Measurements from ENCODE around the gene ELOVL2.
"Not testable (repeated sequence)": the region's sequence is repeated elsewhere in the genome, so short reads cannot be mapped to it uniquely, and the experiment has no call there.

Gene ELOVL2

GRCh38 chr6:11017090-11017489, 27.0 kb downstream of the ELOVL2 start:
- no peak for DNase-seq

GRCh38 chr6:11016452-11016851, 27.7 kb downstream of the ELOVL2 start:
- DNase-seq: no peak

DNA sequence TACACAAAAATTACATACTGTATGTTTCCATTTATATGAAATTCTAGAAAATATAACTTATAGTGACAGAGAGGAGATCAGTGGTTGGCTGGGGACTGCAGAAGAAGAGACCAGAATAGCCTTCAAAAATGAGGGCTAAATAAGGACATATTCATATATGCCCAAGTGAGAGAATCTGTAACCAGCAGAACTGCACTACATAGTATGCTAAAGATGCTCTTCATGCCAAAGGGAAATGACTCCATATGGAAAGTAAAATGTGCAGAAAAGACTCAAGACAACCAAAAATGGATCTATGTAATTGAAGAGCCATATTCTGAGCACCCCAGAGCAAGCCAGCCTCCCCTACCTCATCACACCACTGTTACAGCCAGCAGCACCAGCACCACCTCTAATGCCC, 29.0 kb downstream of the ELOVL2 start:
- no peak for DNase-seq

DNA sequence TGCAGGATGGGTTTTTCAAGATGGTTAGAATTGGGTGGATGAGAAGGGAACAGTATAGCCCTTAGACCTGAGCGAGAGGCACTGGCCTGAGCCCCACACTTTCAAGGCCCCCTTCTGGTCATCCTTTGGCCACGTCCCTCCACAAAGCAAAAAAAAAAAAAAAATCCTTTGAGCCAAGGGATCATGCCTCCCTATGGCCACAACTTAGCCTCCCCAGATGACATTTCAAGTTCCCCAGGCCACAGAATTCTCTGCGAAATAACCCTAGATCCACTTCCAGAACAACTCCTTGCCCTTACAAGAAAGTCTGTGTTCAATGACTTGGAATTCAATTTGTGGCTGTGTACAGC, 30.4 kb downstream of the ELOVL2 start:
- DNase-seq: no peak

DNA sequence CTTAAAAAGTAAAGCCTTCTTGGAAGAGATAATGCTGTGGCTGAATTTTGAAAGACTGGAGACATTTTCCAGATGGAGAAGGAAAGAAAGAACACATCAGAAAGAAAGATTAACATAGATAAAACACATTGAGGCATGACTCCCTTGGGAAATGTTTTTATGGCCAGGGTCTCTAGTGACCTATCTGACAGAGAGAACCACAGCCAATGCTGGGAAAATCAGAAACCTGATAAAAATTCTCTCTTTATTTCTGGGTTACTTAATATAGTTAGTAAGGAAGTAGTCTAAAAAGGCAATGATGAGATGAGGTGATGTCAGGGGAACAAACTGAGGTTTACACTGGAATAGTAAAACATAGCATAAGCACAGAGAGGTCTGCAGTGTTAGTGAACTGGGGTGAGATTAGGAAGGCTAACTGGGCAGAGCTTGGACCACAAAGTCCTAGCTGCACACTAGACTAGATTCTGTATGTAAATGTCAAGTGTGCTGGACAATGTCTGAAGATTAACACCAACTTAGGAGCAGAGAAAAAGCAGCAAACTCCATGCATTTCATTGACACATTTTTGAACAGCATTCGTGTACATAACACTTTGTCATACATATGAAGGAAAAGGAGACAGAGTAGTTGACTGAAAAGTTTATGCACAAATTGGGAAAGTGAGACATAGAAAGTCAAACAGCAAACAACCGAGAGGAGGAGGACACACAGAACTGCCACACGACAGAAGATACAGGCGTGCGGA, 31.0 kb downstream of the ELOVL2 start:
- DNase-seq: no peak

- DNase-seq: no peak
Observed at GRCh38 chr6:11012295-11012754, 31.8 kb downstream of the ELOVL2 start.

- DNase-seq: no peak
Observed at GRCh38 chr6:11011787-11012234, 32.3 kb downstream of the ELOVL2 start.

DNA sequence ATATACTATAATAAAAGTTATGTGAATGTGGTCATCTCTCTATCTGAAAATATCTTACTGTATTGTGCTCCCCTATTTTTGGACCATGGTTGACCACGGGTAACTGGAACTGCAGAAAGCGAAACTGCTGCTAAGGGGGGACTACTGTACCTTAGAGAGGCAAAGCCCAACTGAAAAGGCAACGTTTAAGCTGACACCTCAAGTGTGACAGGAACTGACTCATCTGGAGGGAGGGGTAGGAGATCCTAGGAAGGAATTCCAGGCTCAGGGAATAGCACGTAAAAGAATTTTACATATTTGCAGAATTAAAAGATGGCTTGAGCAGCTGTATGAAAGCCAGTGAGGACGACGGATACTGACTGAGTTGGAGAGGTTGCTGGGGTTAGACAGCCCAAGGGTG, 34.8 kb downstream of the ELOVL2 start:
- DNase-seq: no peak

GRCh38 chr6:11008821-11009220, 35.3 kb downstream of the ELOVL2 start:
- DNase-seq: no peak

GRCh38 chr6:11007715-11008608, 36.1 kb downstream of the ELOVL2 start:
- DNase-seq: no peak

DNA sequence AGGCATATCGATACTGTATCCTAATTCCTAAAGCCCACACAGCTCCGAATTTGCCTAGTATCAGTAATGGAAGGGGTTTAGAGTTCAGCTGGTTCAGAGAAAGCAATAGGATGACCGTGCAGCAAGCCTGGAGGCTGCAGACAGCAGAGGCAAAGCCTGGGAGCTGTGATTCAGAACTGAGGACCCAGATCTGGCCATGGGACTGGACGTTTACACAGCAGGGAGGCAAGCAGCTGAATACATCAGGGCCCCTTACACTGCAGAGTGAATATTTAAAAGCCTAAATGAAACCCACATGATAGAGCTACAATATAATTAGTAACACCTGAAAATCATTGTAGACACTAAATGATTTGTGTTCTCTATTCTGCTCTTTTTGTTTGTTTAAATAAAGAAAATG, 38.0 kb downstream of the ELOVL2 start:
- DNase-seq: no peak

DNA sequence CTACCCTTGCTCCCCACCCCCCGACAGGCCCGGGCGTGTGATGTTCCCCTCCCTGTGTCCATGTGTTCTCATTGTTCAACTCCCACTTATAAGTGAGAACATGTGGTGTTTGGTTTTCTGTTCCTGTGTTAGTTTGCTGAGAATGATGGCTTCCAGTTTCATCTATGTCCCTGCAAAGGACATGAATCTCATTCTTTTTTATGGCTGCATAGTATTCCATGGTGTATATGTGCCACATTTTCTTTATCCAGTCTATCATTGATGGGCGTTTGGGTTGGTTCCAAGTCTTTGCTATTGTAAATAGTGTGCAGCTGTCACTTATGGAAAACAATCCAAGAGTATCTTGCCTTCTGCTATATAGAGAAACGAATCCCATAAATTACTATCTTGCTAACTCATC, 40.8 kb downstream of the ELOVL2 start:
- not testable (repeated sequence) for DNase-seq

DNA sequence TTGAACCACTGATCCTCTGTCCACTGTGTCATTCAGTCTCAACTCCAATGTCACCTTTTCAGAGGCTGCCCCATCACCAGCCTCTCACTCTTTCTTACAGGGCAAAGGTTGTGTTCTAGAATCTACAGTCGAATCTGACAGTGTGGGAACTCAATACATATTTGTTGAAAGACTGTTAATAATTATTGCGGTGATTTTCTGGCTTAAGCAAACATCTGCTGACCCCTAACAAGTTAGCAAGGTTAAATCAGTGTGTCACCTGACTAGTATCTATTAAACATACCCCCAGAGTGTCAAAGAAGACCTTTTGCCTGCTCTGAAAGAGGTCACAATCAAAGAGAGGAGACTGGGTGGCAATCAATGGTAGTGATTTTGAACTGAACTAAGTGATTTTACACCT, 41.9 kb downstream of the ELOVL2 start:
- no peak for DNase-seq

DNA sequence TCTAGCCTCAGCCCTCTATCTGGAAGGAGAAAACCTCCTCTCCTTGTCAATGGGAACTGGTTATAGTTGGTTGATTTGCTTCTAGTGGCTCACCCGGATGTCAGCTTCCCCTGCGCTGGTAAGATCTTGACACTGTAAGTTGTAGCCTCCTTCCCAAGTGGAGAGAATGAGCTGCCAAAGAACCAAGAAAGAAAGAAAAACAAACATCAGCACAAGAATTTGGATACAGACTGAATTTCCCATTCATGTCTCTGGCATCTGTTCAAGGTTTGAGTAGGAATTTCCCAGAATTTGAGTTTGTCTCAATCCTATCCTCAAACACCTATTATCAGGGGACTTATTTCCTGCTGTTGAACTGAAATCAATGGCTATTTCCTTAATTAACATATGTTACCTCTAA, 44.1 kb downstream of the ELOVL2 start:
- DNase-seq: no peak

GRCh38 chr6:10995114-10995707, 48.9 kb downstream of the ELOVL2 start:
- no peak for DNase-seq

DNA sequence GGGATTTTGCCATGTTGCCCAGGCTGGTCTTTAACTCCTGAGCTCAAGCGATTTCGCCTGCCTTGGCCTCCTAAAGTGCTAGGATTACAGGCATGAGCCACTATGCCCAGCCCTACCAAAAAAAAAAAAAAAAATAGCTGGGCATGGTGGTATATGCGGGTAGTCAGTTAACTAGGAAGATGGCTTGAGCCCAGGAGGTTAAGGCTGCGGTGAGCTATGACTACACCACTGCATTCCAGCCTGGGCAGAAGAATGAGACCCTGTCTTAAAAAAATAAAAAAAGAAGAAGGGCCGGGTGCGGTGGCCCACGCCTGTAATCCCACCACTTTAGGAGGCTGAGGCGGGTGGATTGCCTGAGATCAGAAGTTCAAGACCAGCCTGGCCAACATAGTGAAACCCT, 50.2 kb downstream of the ELOVL2 start:
- no peak for DNase-seq

DNA sequence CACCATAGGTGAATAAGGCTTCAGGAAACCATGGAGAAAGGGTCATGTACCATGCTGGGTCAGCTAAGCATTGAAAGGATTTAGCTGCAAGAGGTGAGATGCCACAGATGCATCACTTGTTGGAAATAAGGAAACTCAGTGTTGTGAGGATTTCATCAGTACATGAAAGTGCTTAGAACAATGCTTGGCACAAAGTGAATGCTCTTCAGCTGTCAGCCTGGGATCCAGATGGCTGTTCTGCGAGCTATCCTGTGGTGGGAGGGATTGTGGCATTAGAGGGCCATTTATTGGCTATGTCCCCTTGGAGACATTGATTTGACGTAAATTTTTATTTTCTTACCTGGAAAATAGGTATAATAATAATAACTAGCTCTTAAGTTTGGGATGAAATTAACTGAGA, 53.0 kb downstream of the ELOVL2 start:
- DNase-seq: no peak

DNA sequence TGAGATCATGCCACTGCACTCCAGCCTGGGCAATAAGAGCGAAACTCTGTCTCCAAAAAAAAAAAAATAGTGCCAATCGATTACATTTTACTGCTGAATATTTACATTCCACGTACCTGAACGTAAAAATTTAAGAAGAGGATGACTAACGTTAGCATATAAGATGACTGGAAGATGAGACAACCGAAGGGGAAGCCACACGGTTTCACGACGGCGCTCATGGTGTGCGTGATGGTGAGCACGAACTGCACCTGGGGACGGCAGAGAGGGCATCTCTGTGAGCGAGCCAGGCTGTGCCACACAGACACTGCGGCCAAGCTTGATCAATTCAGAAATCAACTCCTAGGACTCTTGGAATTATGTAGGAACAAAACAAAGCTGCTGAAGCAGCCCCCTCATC, 54.5 kb downstream of the ELOVL2 start:
- DNase-seq: no peak

DNA sequence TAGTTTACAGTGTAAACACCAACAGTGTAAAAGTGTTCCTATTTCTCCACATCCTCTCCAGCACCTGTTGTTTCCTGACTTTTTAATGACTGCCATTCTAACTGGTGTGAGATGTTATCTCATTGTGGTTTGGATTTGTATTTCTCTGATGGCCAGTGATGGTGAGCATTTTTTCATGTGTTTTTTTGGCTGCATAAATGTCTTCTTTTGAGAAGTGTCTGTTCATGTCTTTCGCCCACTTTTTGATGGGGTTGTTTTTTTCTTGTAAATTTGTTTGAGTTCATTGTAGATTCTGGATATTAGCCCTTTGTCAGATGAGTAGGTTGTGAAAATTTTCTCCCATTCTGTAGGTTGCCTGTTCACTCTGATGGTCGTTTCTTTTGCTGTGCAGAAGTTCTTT, 59.1 kb downstream of the ELOVL2 start:
- DNase-seq: not testable (repeated sequence)

GRCh38 chr6:10981409-10981808, 62.7 kb downstream of the ELOVL2 start:
- DNase-seq: no peak

DNA sequence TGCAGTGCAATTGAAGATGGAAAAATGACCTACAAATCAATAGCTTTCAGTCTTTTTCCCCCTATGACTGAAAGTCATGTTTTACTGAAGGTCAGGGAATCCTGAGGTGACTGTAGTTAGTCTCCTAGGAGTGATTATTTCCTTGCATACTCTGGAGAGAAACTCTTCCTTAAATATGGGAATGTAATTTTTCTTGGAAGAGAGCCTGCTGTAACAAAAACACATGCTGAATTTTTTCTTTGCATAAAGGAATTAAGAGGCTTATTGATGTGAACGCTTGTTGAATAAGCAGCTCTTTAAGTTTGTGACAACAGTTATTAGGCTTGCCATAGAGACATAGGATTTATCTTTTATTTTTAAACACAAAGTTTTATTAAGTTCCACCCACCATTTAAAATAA, 64.5 kb downstream of the ELOVL2 start:
- DNase-seq: no peak

DNA sequence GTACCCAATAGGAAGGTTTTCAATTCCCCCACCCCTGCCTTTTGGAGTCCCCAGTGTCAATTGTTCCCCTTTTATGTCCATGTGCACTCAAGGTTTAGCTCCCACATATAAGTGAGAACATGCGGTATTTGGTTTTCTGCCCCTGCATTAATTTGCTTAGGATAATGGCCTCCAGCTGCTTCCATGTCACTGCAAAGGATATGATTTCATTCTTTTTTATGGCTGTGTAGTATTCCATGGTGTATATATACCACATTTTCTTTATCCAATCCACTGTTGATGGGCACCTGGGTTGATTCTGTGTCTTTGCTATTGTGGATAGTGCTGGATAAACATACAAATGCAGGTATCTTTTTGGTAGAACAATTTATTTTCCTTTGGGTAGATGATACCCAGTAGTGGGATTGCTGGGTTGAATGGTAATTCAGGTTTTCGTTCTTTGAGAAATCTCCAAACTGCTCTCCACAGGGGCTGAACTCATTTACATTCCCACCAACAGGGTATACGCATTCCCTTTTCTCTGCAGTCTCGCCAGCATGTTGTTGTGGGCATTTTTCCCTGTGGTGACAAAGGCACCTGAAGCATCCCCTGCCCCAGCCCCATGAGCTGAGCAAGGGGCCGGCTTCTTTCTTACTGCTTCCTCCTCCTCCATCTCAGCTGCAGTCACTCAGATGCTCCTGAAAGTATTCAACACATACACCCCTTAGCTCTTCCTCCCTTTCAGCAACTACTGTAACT, 66.7 kb downstream of the ELOVL2 start:
- no peak for DNase-seq

DNA sequence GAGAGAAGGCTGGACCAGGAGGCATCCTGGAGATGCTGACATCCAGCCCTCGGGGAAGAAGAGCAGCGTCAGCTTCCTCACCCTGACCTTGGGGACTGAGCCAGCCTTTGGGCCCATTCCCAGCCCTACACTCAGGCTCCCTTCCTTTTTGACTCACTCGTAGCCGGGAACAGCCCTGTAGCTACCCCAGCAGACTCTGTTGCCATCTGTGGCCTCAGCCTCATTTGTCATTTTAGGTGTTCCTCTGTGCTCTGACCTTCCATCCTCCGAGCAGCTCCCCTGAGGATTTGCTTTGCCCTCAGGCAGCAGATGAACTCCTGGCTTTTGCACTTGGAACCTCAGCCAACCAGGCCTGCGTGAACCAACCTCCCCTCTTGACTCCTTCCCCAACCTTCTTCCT, 67.5 kb downstream of the ELOVL2 start:
- no peak for DNase-seq

Measured in NCI-H1436 treated with DMSO at 0.1 percent for 48 hours (cell line).